MCF 10A (cell line): Measurements from ENCODE around the gene TEAD3. TPM values are rescaled to one million over a fixed set of nuclear protein-coding genes. Genes with fewer than 3 reads are reported as not detected.

ENCODE experiments used
- BruUV-seq: library from RNA; stranded (reverse); fragments of 400-500 nt; replicated peaks from 2 replicates; lab custom pipeline; 2021; lab: Mats Ljungman, UMichigan
- CTCF ChIA-PET: fragments of 300-600 bp; sonication (Branson Sonifier 250); formaldehyde crosslinking; extraction: SDS; loops from one replicate; lab custom pipeline; 2021; ENCODE audit warnings: antibody characterized with exemption, inconsistent platforms; lab: Yijun Ruan, JAX
- POLR2A ChIA-PET: fragments of 300-600, 350-650 bp; sonication (Branson Sonifier 250); formaldehyde crosslinking; extraction: SDS; loops from one replicate; lab custom pipeline; 2020; ENCODE audit warnings: antibody characterized with exemption, inconsistent platforms; lab: Yijun Ruan, JAX
- DNase-seq: peaks from one replicate; pipeline ENCODE4 v3.0.0-alpha.2; 2018; ENCODE audit not compliant: unreplicated experiment
- H3K27ac Mint-ChIP-seq: one replicate; pipeline ENCODE4 v1.8.0; 2022; ENCODE audit warnings: mild to moderate bottlenecking, low read depth, mixed read lengths; ENCODE audit not compliant: unreplicated experiment
- H3K27me3 Mint-ChIP-seq: one replicate; pipeline ENCODE4 v1.8.0; 2022; ENCODE audit warnings: mixed read lengths; ENCODE audit not compliant: insufficient read depth, unreplicated experiment
- H3K36me3 Mint-ChIP-seq: one replicate; pipeline ENCODE4 v1.8.0; 2022; ENCODE audit warnings: mild to moderate bottlenecking, moderate library complexity, mixed read lengths; ENCODE audit not compliant: insufficient read depth, unreplicated experiment
- H3K4me1 Mint-ChIP-seq: one replicate; pipeline ENCODE4 v1.8.0; 2022; ENCODE audit warnings: mixed read lengths; ENCODE audit not compliant: insufficient read depth, unreplicated experiment
- H3K4me3 Mint-ChIP-seq: one replicate; pipeline ENCODE4 v1.8.0; 2022; ENCODE audit warnings: mild to moderate bottlenecking, moderate library complexity, mixed read lengths; ENCODE audit not compliant: unreplicated experiment
- H3K9me3 Mint-ChIP-seq: one replicate; pipeline ENCODE4 v1.8.0; 2022; ENCODE audit warnings: mixed read lengths; ENCODE audit not compliant: unreplicated experiment
- intact Hi-C: fragments of 100-400 bp; cut with micrococcal nuclease; formaldehyde crosslinking; loops from 2 replicates; pipeline ENCODE4 v1.14.1; 2022
- total RNA-seq: library from RNA; stranded (reverse); gene quantifications from 2 replicates; pipeline ENCODE4 v1.2.3, GENCODE V29; 2022
- TF ChIP-seq, protein P1 (sequence below): fragments of 200-600 bp; IDR thresholded peaks from one replicate; pipeline ENCODE4 v1.8.0; 2022; ENCODE audit warnings: antibody characterized with exemption, mild to moderate bottlenecking; ENCODE audit not compliant: unreplicated experiment

The TEAD3 gene
- total RNA-seq, 1 experiment from 2014 or later = 11.1 TPM

DNA sequence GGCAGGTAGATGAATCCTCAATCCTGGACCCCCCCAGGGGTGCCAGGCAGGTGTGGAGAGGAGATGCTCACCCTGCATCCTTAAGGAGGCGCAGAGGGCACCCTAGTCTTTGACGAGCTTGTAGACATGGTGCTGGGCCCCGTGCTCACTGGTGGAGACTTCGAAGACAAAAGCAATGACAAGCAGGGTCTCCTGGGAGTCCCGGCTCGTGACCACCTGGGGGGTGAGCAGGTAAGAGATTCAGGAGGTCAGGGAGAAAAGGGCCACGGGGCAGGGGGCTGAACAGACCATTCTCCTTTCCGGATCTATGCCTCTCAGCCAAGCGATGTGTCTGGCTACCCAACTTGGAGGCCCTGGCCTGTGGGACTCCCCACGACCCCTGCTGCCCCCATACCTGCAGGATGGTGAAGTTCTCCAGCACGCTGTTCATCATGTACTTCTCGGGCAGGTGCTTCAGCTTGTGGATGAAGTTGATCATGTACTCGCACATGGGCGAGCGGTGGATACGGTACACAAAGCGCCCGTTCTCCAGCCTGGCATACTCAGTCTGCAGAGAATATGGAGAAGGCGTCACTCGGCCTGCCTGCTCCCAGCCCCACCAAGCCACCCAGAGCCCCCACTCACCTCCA is 21.8 kb downstream of the TEAD3 start:
- intact Hi-C loops = no loop called here
- no peak for DNase-seq
- BruUV-seq = no TSS peak
- Mint-ChIP-seq H3K4me3 (no peak overlapping the region), H3K9me3 (no peaks in the 10 kb centered on the region), H3K27ac (no peak overlapping the region), H3K27me3 (no peaks in the 10 kb centered on the region), H3K36me3 (peaks cover 64% of the 10 kb centered on the region), H3K4me1 (peaks cover 9% of the 10 kb centered on the region)
- CTCF ChIA-PET = no interaction called here
- TF ChIP-seq, protein P1, sequence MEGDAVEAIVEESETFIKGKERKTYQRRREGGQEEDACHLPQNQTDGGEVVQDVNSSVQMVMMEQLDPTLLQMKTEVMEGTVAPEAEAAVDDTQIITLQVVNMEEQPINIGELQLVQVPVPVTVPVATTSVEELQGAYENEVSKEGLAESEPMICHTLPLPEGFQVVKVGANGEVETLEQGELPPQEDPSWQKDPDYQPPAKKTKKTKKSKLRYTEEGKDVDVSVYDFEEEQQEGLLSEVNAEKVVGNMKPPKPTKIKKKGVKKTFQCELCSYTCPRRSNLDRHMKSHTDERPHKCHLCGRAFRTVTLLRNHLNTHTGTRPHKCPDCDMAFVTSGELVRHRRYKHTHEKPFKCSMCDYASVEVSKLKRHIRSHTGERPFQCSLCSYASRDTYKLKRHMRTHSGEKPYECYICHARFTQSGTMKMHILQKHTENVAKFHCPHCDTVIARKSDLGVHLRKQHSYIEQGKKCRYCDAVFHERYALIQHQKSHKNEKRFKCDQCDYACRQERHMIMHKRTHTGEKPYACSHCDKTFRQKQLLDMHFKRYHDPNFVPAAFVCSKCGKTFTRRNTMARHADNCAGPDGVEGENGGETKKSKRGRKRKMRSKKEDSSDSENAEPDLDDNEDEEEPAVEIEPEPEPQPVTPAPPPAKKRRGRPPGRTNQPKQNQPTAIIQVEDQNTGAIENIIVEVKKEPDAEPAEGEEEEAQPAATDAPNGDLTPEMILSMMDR = no peak
- POLR2A ChIA-PET = interaction anchor here (1.1 to 10.3 kb wide), 2 partner anchors 10 to 21 kb away, joined by 4 to 198 read pairs; partner anchors contain the start of gene FANCE

DNA sequence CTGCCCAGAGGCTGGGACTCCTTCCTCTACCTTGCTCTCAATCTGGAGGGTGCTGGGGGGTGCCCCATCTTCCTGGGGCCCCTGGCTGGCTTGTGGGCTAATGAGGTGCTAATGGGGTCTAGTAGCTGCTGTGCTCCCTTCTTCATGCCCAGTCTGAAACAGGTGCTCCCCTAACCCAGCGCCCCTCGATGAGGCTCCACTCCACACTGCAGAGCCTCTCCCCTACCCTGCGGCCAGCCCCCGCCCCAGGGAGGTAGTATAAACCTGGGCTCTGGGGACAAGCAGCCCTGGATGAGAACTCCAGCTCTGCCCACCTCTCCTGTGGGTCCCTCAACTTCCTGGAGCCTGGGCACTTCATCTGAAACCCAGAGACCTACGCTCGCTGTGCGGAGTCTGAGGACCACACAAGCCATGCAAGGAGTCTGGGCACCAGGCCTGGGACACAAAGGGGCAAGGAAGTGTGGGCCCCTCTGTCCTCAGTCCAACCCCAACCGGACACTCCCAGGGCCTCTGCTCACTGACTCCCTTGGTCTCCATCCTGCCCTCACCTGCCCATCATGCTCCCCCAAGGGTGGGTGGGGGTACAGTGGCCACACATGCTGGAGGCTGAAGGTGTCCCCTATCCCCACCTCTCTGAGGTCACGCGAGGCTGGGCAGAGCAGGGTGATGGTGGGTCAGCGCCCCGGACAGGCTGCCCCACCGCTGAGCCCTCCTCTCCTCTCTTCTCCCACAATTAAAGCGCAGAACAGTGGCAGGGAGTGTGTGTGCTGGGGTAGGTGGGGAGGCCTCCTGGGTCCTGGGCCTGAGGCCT is 22.5 kb downstream of the TEAD3 start:
- Mint-ChIP-seq H3K4me3 (no peak overlapping the region), H3K36me3 (peaks cover 71% of the 10 kb centered on the region), H3K27me3 (no peaks in the 10 kb centered on the region), H3K27ac (no peak overlapping the region), H3K9me3 (no peaks in the 10 kb centered on the region), H3K4me1 (peaks cover 13% of the 10 kb centered on the region)
- TF ChIP-seq, protein P1 = no peak
- intact Hi-C loops = no loop called here
- ChIA-PET POLR2A (interaction anchor here (1.1 to 10.3 kb wide), 4 partner anchors 9 to 20 kb away, joined by 4 to 198 read pairs (median 18); partner anchors contain the start of gene FANCE), CTCF (no interaction called here)
- no peak for DNase-seq
- no TSS peak for BruUV-seq

DNA sequence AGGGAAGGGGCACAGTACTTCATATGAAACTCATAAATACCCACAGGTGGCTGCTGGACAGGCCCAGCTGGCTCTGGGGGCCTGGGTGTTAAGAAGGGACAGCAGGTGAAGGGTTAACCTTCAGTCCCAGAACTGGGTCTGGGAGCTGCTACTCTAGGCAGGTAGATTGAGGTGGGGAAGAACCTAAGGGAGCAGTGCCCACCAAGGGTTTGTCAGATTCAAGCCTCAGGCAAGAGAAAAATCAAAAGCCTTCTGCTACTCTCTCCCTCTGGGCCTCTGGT is 23.1 kb downstream of the TEAD3 start:
- no TSS peak for BruUV-seq
- Mint-ChIP-seq H3K9me3 (no peaks in the 10 kb centered on the region), H3K27me3 (no peaks in the 10 kb centered on the region), H3K4me1 (peaks cover 13% of the 10 kb centered on the region), H3K27ac (no peak overlapping the region), H3K36me3 (peaks cover 76% of the 10 kb centered on the region), H3K4me3 (no peak overlapping the region)
- intact Hi-C loops = no loop called here
- DNase-seq = no peak
- CTCF ChIA-PET = no interaction called here
- POLR2A ChIA-PET = interaction anchor here (0.9 to 10.3 kb wide), 4 partner anchors 9 to 95 kb away, joined by 3 to 198 read pairs (median 18); partner anchors contain the start of gene FANCE
- TF ChIP-seq, protein P1 = no peak
